H9 (cell line): ENCODE data around the gene KCNJ10. TPM values are rescaled to one million over a fixed set of nuclear protein-coding genes. Genes with fewer than 3 reads are reported as not detected.
A peak's percentile ranks its signal among the peaks of the same experiment; 100 is the strongest.

Experiments used
- DNase-seq: peaks from one replicate; pipeline ENCODE4 v3.0.0-alpha.2; 2017
- H2AFZ ChIP-seq: one replicate; pipeline ENCODE4 v1.6.1; 2013; ENCODE audit warnings: mild to moderate bottlenecking, low read length, control low read depth, moderate library complexity
- H2AK5ac ChIP-seq: 2 replicates; pipeline ENCODE4 v1.6.1; 2013; ENCODE audit warnings: low read length, control low read depth, mixed read lengths; ENCODE audit not compliant: insufficient read length
- H2BK120ac ChIP-seq: one replicate; pipeline ENCODE4 v1.6.1; 2013; ENCODE audit warnings: low read depth, mild to moderate bottlenecking, low read length, control low read depth, inconsistent platforms; ENCODE audit not compliant: poor library complexity, severe bottlenecking
- H2BK12ac ChIP-seq: 2 replicates; pipeline ENCODE4 v1.6.1; 2013; ENCODE audit warnings: low read length, control low read depth, mixed read lengths, low read depth; ENCODE audit not compliant: insufficient read length
- H2BK15ac ChIP-seq: 2 replicates; pipeline ENCODE4 v1.6.1; 2013; ENCODE audit warnings: low read depth, low read length, control low read depth
- H2BK20ac ChIP-seq: one replicate; pipeline ENCODE4 v1.6.1; 2013; ENCODE audit warnings: low read depth, mild to moderate bottlenecking, low read length, control low read depth, inconsistent platforms; ENCODE audit not compliant: poor library complexity, severe bottlenecking
- H2BK5ac ChIP-seq: 2 replicates; pipeline ENCODE4 v1.6.1; 2013; ENCODE audit warnings: low read length, control low read depth, mixed read lengths; ENCODE audit not compliant: insufficient read length
- H3K14ac ChIP-seq: 2 replicates; pipeline ENCODE4 v1.6.1; 2013; ENCODE audit warnings: low read length, control low read depth; ENCODE audit not compliant: insufficient read depth
- H3K18ac ChIP-seq: 2 replicates; pipeline ENCODE4 v1.6.1; 2013; ENCODE audit warnings: low read depth, mild to moderate bottlenecking, mixed read lengths, low read length, control low read depth; ENCODE audit not compliant: insufficient read length
- H3K23ac ChIP-seq: 2 replicates; pipeline ENCODE4 v1.6.1; 2013; ENCODE audit warnings: low read length, control low read depth, mixed read lengths, low read depth; ENCODE audit not compliant: insufficient read length
- H3K23me2 ChIP-seq: 2 replicates; pipeline ENCODE4 v1.6.1; 2013; ENCODE audit warnings: low read depth, mild to moderate bottlenecking, mixed read lengths, low read length, control low read depth; ENCODE audit not compliant: insufficient read length, poor library complexity, severe bottlenecking
- H3K27ac ChIP-seq: 2 replicates; pipeline ENCODE4 v1.5.1; 2013; ENCODE audit warnings: low read length, control low read depth, mixed read lengths, low read depth; ENCODE audit not compliant: insufficient read length
- H3K27me3 ChIP-seq: 2 replicates; pipeline ENCODE4 v1.6.1; 2013; ENCODE audit warnings: low read length, control low read depth, inconsistent platforms; ENCODE audit not compliant: insufficient read depth
- H3K4ac ChIP-seq: 2 replicates; pipeline ENCODE4 v1.6.1; 2013; ENCODE audit warnings: low read depth, mild to moderate bottlenecking, control low read depth, inconsistent platforms, low read length, moderate library complexity
- H3K4me1 ChIP-seq: 2 replicates; pipeline ENCODE4 v1.6.1; 2013; ENCODE audit warnings: low read length, control low read depth, inconsistent platforms; ENCODE audit not compliant: insufficient read depth
- H3K4me2 ChIP-seq: 2 replicates; pipeline ENCODE4 v1.6.1; 2013; ENCODE audit warnings: low read length, control low read depth, mixed read lengths; ENCODE audit not compliant: insufficient read length, insufficient read depth
- H3K56ac ChIP-seq: 2 replicates; pipeline ENCODE4 v1.6.1; 2013; ENCODE audit warnings: low read depth, mild to moderate bottlenecking, mixed read lengths, low read length, control low read depth; ENCODE audit not compliant: insufficient read length
- H3K79me1 ChIP-seq: 2 replicates; pipeline ENCODE4 v1.6.1; 2013; ENCODE audit warnings: low read depth, mild to moderate bottlenecking, moderate library complexity, low read length, control low read depth, inconsistent platforms; ENCODE audit not compliant: insufficient read depth, poor library complexity, severe bottlenecking
- H3K79me2 ChIP-seq: 2 replicates; pipeline ENCODE4 v1.6.1; 2013; ENCODE audit warnings: low read length, control low read depth, inconsistent platforms; ENCODE audit not compliant: insufficient read depth
- H3K9ac ChIP-seq: 2 replicates; pipeline ENCODE4 v1.6.1; 2013; ENCODE audit warnings: low read length, control low read depth, mixed read lengths; ENCODE audit not compliant: insufficient read length; ENCODE audit errors: extremely low read depth
- H3K9me3 ChIP-seq: one replicate; pipeline ENCODE4 v1.6.1; 2013; ENCODE audit warnings: low read depth, low read length, inconsistent platforms; ENCODE audit not compliant: control insufficient read depth
- H3T11ph ChIP-seq: one replicate; pipeline ENCODE4 v1.6.1; 2013; ENCODE audit warnings: mild to moderate bottlenecking, low read length, control low read depth, inconsistent platforms
- H4K20me1 ChIP-seq: one replicate; pipeline ENCODE4 v1.6.1; 2013; ENCODE audit not compliant: control insufficient read depth, insufficient read length, insufficient read depth
- H4K5ac ChIP-seq: 2 replicates; pipeline ENCODE4 v1.6.1; 2013; ENCODE audit warnings: low read depth, mild to moderate bottlenecking, mixed read lengths, low read length, control low read depth; ENCODE audit not compliant: insufficient read length
- H4K8ac ChIP-seq: replicated peaks from 2 replicates; pipeline ENCODE4 v1.6.1; 2013; ENCODE audit warnings: low read length, control low read depth, mixed read lengths, low read depth; ENCODE audit not compliant: insufficient read length
- H4K91ac ChIP-seq: 2 replicates; pipeline ENCODE4 v1.6.1; 2013; ENCODE audit warnings: low read depth, mild to moderate bottlenecking, moderate library complexity, mixed read lengths, low read length, control low read depth; ENCODE audit not compliant: insufficient read length
- H3K27ac Mint-ChIP-seq, 3 experiments: 2 replicates in 2 of 3; 3 replicates in 1 of 3; pipeline ENCODE4 v1.8.0; 2020 to 2021; ENCODE audit warnings: mixed read lengths in 3 of 3, mild to moderate bottlenecking in 1 of 3, moderate library complexity in 1 of 3
- H3K27me3 Mint-ChIP-seq: 2 replicates; pipeline ENCODE4 v1.8.0; 2021; ENCODE audit warnings: low read depth, mild to moderate bottlenecking, moderate library complexity, mixed read lengths
- H3K36me3 Mint-ChIP-seq, 3 experiments: 2 replicates in 2 of 3; 3 replicates in 1 of 3; pipeline ENCODE4 v1.8.0; 2020 to 2021; ENCODE audit warnings: low read depth in 3 of 3, mixed read lengths in 3 of 3; ENCODE audit not compliant: insufficient read depth in 1 of 3
- H3K4me1 Mint-ChIP-seq, 2 experiments: 2 replicates each; pipeline ENCODE4 v1.8.0; 2020; ENCODE audit warnings: mixed read lengths in 2 of 2
- H3K4me3 Mint-ChIP-seq, 2 experiments: 2 replicates in 1 of 2; 3 replicates in 1 of 2; pipeline ENCODE4 v1.8.0; 2020 to 2021; ENCODE audit warnings: mild to moderate bottlenecking in 2 of 2, mixed read lengths in 2 of 2, moderate library complexity in 1 of 2
- H3K9me3 Mint-ChIP-seq, 2 experiments: 2 replicates in 1 of 2; 3 replicates in 1 of 2; pipeline ENCODE4 v1.8.0; 2020; ENCODE audit warnings: mild to moderate bottlenecking in 2 of 2, mixed read lengths in 2 of 2, moderate library complexity in 1 of 2
- WGBS: extraction: QIAGEN DNeasy Blood & Tissue Kit; methylation state at CpG from one replicate; pipeline ENCODE4 v1.1.7; 2013; ENCODE audit warnings: missing lambda C conversion rate, low lambda C conversion rate, mixed read lengths; ENCODE audit not compliant: insufficient read length; ENCODE audit errors: extremely low coverage; 5-methylcytosine and 5-hydroxymethylcytosine counted together
- total RNA-seq: library from RNA; stranded (reverse); gene quantifications from 2 replicates; pipeline ENCODE4 v1.2.1, GENCODE V29; 2021
- TF ChIP-seq, protein P1 (sequence below): fragments of 200-600 bp; sonication (generic); conservative IDR thresholded peaks from 3 replicates; pipeline ENCODE4 v1.8.0; 2021; ENCODE audit warnings: antibody characterized with exemption, mild to moderate bottlenecking

The KCNJ10 gene
- total RNA-seq, 1 experiment from 2014 or later, result 0.44 TPM

DNA sequence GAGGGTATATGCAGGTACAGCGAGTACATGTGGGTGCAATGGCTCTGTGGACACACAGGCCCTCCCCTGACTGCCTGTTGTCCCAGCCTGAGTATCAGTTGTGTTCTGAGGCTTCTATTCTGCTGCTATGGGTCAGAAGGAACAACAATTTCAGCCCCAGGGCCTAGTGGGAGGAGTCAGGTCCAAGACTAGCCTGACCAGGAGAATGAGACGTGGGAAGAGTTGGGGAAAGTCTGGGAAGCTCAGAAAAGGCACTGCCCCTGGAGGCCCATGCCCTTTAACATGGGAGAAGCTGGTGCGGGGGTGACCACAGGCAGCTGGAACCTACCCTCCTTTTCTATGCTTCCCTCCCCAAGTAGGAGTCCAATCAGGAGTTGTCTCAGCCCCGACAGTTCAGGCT is 20.8 kb upstream of the KCNJ10 start:
- H3K36me3 Mint-ChIP-seq, result peaks cover 13 to 47% (median 40%) of the 10 kb centered on the region in 3 experiments
- H3K4me2 ChIP-seq, result no peak overlapping the region
- no peak overlapping the region for H3K14ac ChIP-seq
- H2BK12ac ChIP-seq, result no peak overlapping the region
- H3K56ac ChIP-seq, result no peak overlapping the region
- peaks cover 5% of the 10 kb centered on the region for H3K27me3 Mint-ChIP-seq
- H3K4ac ChIP-seq, result no peak overlapping the region
- no peak overlapping the region for H3K18ac ChIP-seq
- no peak overlapping the region for H3T11ph ChIP-seq
- no peak overlapping the region for H4K8ac ChIP-seq
- H4K20me1 ChIP-seq, result no peaks in the 10 kb centered on the region
- no peaks in the 10 kb centered on the region for H3K79me1 ChIP-seq
- peak overlapping the region in 1 of 3 experiments; percentile 72; a peak in 1 of 7 replicates for H3K27ac Mint-ChIP-seq
- H3K4me1 ChIP-seq, result peaks cover 6% of the 10 kb centered on the region; the same call in 1 of the 2 replicates
- H3K4me1 Mint-ChIP-seq, result peaks cover 16 to 19% of the 10 kb centered on the region in 2 experiments
- H2AK5ac ChIP-seq, result no peak overlapping the region
- no peak overlapping the region for H4K91ac ChIP-seq
- no CpG with 5 or more reads among the region's 4 CpGs for WGBS
- no peak overlapping the region for H2BK5ac ChIP-seq
- no peak for DNase-seq
- no peak overlapping the region for H3K27ac ChIP-seq
- H3K9ac ChIP-seq, result no peak overlapping the region
- TF ChIP-seq, protein P1, sequence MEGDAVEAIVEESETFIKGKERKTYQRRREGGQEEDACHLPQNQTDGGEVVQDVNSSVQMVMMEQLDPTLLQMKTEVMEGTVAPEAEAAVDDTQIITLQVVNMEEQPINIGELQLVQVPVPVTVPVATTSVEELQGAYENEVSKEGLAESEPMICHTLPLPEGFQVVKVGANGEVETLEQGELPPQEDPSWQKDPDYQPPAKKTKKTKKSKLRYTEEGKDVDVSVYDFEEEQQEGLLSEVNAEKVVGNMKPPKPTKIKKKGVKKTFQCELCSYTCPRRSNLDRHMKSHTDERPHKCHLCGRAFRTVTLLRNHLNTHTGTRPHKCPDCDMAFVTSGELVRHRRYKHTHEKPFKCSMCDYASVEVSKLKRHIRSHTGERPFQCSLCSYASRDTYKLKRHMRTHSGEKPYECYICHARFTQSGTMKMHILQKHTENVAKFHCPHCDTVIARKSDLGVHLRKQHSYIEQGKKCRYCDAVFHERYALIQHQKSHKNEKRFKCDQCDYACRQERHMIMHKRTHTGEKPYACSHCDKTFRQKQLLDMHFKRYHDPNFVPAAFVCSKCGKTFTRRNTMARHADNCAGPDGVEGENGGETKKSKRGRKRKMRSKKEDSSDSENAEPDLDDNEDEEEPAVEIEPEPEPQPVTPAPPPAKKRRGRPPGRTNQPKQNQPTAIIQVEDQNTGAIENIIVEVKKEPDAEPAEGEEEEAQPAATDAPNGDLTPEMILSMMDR, result no peak
- no peaks in the 10 kb centered on the region for H3K27me3 ChIP-seq
- no peak overlapping the region for H2BK15ac ChIP-seq
- no peaks in the 10 kb centered on the region for H3K9me3 ChIP-seq
- H3K79me2 ChIP-seq, result no peaks in the 10 kb centered on the region
- H2BK120ac ChIP-seq, result no peak overlapping the region
- H2AFZ ChIP-seq, result no peak overlapping the region
- H4K5ac ChIP-seq, result no peak overlapping the region
- H3K4me3 Mint-ChIP-seq, result no peak overlapping the region; a peak in 1 of 5 replicates
- no peak overlapping the region for H3K23ac ChIP-seq
- peaks cover 3% of the 10 kb centered on the region for H3K23me2 ChIP-seq
- H2BK20ac ChIP-seq, result no peak overlapping the region
- no peaks in the 10 kb centered on the region for H3K9me3 Mint-ChIP-seq
